GM19238 (cell line): ENCODE results near the gene HAO1.
A peak's percentile ranks its signal among the peaks of the same experiment; 100 is the strongest.
"Not testable (repeated sequence)": the region's sequence is repeated elsewhere in the genome, so short reads cannot be mapped to it uniquely, and the experiment has no call there.

Experiments used
- DNase-seq: peaks from one replicate; pipeline ENCODE4 v3.0.0; 2011; ENCODE audit warnings: low spot score; ENCODE audit not compliant: insufficient read length

HAO1 gene

DNA sequence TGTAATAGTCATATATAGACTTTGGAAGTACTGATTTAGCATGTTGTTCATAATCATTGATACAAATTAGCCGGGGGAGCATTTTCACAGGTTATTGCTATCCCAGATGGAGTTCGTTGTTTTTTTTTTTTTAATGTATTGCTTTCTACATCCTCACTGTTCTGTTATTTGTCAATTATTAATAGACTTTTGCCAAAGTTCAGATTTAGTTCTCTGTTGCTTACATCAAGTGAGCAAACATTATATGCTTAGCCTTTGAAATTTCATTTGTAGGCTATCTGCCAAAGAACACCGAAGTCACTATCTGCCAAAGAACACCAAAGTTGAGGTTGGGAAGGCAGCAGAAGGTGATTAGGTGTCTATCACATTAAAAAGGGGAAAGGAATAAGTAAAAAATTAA is at the start of gene HAO1:
Gene HAO1 (minus strand): TSS at position 118 of the 400 bp plus-strand sequence. CDS start 36 bp downstream, at position 82.
- no peak for DNase-seq

DNA sequence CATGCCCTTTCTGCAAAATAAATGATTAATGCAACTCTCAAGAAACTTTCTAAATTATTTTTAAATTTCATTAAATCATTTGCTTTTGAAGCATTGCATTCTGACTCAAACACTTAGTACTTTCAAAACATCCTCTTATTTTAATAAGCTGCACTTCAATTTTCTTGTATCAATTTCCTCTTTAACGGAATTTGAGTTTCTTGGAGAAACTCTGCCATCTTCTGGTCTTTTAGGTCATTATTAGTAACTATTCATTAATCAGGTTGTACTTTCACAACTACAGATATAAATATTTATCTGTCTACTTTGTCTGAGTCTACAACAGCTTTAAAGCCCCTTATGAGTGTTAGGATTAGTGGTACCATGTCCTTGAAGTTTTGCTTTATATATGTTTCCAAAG is 49.1 kb upstream of the HAO1 start:
- DNase-seq: no peak

DNA sequence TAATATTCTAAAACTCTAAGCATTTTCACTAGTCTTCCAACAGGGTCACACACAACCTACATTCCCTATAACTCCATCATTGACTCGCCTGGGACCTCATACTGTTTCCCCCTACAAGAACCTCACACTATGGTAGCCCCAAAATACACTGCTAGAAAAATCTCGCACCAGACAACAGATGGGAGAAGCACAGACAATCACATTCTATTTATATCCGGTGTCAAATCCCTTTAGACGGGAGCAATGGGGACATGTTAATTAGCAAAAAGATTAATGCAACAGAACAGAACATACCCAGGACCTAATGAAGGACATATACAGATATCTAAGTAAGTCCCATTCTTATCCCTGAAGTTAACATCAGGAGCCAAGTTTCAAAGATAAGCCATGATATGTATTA is 45.7 kb upstream of the HAO1 start:
- DNase-seq: no peak

DNA sequence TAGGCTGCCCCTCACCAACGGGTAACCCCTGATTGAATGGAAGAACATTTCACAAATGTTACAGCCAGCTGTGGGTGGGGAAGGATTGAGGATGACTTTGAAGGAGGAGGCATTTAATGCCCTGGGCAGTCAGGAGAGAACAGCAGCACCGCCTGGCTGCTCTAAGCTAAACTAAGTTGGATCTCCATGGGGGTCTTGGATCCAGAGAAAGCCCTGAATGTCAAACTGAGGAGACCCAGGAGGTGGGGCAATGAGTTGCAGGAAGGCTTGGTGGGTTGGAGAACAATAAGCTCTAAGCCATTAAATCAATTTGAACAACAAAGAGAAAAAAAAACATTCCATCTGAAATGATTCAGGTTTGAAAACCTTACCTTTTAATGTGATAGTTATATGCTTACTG is 43.9 kb upstream of the HAO1 start:
- no peak for DNase-seq

DNA sequence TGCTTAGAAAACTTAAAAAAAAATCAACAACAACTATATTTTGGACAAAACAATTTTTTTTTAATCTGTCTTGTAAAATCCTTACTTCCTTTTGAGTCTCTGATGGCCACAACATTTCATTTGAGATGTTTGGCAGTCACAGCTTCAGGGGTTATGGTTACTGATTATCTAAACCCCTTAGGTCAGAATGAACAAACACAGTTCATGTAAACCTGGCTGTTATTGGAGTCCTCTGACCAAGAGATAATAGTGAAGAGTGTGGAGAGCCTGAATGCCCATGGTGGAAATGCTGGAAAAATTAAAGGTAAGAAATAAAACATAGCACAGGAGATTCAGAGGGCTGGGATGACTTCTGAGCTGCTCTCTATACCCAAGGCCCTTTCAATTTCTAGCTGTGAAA is 41.1 kb upstream of the HAO1 start:
- no peak for DNase-seq

DNA sequence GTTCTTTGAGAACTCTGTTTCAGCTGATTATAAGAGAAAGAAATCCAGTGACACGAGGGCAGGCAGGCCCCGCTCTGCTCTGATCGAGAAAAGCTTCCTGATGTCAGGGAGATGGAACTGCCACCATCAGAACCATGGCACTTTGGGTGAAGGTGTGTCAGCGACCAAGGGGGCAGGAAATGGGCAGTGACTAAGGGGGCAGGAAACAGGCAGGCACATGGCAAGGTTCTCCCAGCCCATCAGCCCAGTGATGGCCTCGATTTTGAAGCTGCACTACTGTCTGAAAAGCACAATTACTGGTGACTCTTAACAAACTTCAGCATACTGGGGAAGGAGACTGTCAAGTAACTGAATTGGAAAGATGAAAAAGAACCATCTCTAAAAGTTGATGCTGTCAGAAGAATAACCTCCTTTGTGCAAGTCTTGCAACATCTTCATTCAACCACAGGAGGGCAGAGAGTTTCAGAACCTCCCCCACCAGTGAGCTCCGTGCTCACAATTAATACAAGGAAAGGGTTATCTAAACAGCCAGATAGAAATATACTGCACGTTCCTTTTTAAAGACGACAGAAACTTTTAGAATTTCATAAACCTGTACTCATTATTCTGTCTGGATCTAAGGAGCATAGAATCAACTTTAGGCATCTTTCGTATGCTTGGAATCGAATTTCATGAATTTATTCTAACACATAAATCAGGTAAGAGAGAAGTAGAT is 40.2 kb upstream of the HAO1 start:
- DNase-seq: peak; percentile 4

DNA sequence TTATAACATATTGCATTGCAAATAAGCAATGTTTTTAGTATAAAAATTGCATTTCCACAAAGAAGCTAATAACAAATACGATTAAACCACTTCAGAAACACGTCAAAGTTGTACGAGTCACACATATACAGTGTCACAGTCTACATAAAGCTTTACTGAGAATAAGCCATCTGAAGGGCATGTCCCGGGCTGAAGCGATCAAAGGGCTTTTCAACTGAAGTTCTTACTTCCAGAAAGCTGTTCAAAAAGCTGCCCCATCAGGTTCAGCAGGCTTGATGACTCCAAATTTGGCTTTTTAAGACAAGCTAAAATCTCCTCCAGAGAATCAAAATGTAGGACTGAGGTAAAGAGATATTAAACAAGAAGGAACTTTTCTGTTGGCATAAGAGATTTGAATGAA is 37.5 kb upstream of the HAO1 start:
- no peak for DNase-seq

DNA sequence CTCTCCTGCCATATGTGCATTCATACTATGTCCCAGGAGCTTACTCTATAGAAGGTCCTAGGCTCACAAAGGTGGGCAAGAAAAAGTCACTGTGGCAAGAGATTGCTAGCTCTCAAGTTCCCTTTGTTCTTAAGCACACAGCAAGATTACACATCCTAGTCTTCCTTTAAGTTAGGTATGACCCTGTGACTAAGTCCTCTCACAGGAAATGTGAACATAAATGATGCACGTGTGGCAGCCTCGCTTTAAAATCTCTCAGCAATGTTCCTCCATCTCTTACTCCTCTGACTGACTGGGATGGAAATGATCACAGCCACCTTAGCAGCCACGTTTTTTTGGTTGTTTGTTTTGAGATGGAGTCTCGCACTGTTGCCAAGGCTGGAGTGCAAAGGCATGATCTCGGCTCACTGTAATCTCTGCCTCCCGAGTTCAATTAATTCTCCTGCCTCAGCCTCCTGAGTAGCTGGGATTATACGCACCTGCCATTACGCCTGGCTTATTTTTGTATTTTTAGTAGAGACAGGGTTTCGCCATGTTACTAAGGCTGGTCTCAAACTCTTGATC is 35.7 kb upstream of the HAO1 start:
- DNase-seq: no peak

DNA sequence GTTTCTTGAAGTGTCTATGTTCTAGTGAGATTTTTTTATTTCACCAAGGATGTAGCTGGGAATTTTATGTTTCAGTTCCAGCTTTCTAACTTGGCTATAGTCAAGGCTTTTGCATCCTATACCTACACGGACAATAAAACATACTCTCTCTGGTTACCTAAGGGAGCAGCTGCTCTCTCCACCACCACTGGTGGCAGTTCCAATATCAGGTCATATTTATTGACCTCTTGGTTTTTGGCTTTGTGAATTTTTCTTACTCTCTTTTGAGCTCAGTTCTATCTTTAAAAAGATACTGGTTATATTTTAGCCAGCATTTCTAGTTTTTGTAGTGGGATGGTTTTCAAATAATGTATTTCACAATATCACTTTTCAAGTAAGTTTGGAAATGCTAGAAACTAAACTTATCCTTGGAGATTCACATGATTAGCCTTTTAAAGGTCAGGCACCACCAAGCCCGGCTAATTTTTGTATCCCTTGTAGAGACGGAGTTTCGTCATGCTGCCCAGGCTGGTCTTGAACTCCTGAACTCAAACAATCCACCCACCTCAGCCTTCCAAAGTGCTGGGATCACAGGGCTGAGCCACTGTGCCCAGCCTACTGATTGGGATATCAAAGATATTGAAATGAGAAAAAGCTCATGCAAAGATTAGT is 34.7 kb upstream of the HAO1 start:
- no peak for DNase-seq

DNA sequence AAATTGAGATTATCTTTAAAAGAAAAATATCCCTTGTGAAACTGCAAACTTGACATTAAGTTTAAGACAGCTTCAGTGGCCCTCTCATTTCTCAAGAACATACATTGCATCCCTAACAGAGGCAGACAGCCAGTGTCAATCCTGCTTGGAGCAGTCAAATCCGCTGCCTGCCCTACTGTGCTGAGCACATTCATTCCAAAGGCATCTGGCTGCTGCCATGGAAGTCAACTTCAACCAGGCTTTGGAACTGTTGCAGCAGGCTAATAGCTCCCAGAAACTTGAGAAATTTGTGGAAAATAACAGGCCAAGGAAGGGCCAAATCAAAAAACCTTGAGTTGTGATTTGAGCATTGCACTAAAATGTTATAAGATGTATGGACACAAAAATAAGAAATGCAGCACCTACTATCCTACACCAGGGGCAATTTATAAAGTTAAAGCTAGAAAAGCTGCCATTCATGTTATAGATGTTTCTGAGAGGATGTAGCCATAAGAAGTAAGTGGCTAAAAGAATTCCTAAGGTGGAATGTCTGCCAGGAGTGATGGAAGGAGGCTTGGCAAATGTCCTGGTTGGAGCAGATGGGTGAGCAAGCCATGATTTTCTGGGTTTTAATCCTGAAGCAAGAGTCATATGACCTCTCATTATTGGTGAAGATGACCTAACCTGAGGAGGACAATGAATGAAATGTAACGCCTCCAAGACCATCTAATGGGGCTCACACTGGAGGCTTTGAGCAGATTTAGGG is 31.4 kb upstream of the HAO1 start:
- no peak for DNase-seq

DNA sequence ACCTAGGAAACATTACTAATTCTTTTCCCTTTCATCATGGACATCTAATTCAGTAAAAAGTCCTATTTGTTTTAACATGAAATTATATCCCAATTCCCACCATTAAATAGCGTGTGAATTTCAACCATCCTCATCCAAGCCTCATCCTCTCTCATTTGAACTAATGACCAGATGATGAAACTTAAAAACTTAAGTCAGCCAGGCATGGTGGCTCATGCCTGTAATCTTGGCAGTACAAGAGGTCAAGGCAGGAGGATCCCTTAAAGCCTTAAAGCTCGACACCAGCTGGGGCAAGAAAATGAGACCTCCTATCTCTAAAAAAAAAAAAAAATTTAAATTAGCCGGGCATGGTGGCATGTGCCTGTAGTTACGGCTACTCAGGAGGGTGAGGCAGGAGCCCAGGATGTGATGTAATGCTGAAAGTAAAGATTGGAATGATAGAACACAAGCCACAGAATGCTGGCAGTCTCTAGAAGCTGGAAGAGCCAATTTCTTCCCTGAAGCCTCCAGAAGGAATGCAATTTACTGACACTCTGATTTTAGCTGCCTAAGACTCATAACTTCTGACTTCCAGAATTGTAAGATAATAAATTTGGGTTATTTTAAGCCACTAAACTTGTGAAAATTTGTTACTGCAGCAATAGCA is 27.1 kb upstream of the HAO1 start:
- no peak for DNase-seq

DNA sequence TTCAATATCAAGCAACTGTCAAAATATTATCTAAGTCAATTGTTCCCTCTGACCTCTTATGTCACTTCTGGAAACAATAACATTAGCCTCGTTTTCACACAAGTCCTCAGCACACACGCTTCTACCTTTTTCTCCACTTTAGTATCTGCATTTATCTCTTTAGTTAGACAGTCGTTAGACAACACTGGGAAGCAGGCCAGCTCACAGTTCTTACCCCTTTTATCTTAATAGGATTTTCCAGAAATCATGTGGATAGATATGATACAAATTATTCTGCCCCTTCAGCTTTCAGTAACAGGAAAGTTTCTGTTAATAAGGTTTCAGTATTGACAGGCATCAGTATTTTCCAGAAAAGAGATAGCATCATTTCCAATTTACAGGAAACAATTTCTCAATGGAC is 25.9 kb upstream of the HAO1 start:
- DNase-seq: no peak

DNA sequence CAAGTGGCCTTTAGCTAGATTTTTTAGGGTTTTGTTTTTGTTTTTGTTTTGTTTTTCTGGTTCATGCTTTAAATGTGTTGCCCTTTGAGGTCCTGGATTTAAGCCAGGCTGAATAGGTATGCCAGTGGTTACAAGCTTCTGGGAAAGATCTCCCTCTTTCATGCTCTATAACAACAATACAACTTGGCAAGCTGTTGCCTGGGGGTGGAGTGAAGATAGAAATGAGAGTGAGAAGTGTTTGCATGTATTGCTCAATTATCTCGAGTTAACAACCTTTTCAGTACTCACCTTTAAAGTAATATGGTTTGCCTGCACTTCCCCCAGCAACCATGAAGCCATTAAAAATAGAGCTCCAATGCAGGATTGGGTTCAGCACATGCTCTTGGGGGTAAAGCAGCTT is 19.2 kb upstream of the HAO1 start:
- no peak for DNase-seq

DNA sequence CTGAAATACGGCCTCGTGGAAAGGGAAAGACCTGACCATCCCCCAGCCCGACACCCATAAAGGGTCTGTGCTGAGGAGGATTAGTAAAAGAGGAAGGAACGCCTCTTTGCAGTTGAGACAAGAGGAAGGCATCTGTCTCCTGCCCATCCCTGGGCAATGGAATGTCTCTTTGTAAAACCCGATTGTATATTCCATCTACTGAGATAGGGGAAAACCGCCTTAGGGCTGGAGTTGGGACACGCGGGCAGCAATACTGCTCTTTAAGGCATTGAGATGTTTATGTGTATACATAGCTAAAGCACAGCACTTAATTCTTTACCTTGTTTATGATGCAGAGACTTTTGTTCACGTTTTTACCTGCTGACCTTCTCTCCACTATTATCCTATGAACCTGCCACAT is 16.3 kb upstream of the HAO1 start:
- not testable (repeated sequence) for DNase-seq

DNA sequence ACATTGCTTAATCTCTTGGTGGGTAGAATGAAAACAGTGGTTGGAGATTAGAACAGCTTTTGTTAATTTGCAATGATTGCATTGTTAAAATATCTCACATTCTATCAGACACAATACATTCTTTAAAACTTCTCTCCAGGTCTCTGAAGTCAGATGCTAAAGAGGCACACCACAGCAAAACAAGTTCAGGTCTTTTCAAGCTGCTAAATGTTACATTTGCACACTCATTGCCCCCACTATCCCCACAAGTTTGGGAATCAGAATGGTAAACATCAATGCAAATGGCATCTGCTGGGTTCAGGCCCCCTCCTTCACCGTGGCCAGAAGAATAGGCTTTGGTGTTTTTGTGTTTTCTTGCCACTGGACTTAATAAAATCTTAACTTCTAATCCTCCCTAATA is 10.1 kb upstream of the HAO1 start:
- no peak for DNase-seq

DNA sequence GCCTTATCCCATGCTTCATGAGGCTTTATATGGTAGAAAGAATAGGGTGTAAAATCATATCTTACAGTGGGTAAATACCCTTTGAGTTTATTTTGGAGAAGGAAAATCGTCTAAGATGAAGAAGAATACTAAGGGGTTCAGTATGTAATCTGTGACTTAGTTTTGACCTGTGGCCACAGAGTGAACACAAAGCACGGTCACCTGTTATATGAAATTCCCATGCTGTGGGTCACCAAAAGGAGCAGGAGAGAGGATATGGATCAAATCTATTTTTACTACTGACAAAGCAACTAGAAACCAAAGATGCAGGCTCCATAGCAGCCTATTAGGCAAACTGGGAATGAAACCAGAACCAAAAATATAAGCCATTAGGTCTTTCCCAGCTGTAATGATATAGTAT is 3.6 kb upstream of the HAO1 start:
- no peak for DNase-seq

DNA sequence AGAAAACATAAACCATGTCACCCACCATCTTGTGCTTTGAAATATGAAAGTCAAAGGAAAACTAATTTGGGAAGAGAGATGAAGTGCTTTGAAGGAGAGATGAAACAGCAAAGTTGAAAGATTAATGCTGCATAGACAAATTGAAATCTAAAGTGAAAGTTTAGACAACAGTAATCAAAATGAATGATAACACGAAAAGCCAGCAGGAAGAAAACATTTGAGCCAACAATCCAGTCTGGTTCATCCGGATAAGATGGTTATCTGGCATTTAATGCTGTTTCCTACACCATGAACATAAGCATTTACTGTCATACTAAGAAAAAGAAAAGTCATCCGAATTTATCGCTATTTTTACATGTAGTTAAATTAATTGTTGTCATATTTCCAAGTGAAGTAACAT is 595 bp downstream of the HAO1 start:
- DNase-seq: no peak

DNA sequence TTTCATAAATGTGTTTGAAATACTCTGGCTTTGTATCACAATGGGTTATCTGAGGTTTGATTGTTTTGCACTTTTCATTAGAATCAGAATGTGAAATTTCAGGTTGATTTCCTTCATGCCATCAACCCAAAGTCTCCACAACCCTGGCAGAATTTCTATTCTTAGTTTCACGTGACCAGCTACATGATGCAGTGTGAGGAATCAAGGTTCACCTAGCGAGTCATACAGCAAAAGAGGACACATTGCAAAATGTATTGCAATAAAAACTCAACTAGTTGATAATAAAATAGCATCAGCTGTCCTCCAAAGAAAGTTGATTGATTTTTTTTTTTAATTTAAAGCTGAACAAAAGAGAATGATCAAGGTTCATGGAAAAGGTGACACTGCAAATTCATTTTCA is 2.2 kb downstream of the HAO1 start:
- no peak for DNase-seq

DNA sequence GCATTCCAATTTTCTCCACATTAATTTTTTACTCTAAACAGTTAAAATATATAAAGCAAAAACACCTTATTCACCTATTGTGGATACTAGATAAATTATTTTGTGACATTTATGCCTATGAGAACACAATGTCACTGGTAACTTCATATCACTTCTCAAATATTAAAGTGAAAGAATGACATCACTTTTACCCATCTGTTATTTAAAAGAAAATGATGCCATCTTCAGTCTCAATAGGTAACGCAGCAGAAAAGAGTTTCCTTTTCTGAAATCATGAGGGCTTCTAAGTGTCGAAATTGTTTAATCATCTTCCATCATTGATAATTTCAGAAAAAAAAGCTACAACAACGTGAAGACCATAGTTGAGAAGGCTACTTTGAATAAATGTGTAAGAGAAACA is 2.9 kb downstream of the HAO1 start:
- no peak for DNase-seq

DNA sequence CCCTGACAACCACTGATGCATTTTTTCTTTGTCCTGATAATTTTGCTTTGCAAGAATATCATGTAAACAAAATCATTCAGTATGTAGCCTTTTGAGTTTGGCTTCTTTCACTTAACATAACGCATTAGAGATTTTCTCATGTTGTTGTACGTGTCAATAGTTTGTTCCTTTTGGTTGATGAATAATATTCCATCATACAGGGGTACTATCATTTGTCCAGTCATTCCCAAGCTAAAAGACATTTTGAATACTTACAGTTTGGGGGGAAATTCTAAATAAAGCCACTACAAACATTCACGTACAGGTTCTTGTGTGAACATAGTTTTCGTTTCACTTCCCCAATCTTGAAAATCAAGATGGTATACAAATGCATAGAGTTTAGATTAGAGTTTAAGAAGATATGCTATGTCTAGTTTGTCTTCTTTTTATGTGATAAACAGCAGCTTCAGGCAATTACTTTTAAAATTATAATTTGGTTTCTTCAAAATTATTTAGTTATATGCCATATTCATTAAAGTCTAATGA is 5.2 kb downstream of the HAO1 start:
- no peak for DNase-seq

DNA sequence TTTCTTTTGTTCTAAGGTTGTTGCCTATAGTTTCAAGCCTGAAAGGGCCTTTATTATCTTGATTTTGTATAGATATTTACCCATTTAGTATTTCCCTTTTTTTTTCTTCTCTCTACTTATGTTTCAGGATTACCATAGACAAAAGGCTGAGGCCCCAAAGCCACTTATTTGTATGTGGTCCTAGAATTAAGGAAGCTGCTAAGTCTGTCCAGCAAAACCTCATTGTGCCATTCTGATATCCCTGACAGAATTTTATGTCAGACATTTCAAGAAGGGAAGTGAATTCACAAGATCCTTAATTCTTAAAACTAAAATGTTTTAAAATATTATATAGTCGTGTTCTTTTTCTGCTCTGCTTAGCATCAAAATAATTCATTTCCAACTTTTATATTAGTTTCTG is 6.9 kb downstream of the HAO1 start:
- no peak for DNase-seq

DNA sequence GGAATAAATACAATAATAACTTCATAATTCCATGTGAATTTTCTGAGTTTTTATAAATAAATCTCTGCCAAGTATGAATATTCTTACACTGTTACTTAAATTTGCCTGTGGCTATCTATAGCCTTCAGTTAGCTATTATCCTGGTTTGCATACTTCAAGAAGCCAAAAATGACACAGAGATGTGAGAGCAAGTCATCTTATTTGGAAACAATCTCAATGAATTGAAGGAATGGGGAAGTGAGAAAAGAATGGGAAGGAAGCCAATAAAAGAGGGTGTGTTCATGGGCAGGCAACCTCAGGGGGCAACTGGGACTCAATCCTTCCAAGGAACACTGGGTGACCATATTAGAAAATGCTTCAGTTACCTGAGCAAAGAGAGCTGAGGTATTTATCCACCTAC is 9.9 kb downstream of the HAO1 start:
- DNase-seq: no peak
